ENCODE results near the gene URB1.

- TF ChIP-seq POLR2A (IDR thresholded peaks at IDR 0.05; ENCODE audit: low read length) (no peak), GATA1 (IDR thresholded peaks at IDR 0.05; ENCODE audit: low read depth, low read length) (no peak)
Measured at GRCh38 chr21:32309906-32310460, 82.8 kb downstream of the URB1 start.

Data from erythroblast (primary cell).